Measurements from ENCODE around the gene LAMTOR1. TPM values are rescaled to one million over a fixed set of nuclear protein-coding genes. Genes with fewer than 3 reads are reported as not detected.

The LAMTOR1 gene
- total RNA-seq, 2 experiments from 2014 or later = 50.3 to 52.4 TPM

- peak; percentile 90 for ATAC-seq
- H3K4me3 Mint-ChIP-seq = peak within 1 kb of the TSS; percentile 95
- CTCF ChIA-PET = interaction anchor here (1.1 to 1.6 kb wide), 5 partner anchors 10 to 319 kb away, joined by 3 to 10 read pairs (median 4); no protein-coding TSS in a partner anchor
Measured at GRCh38 chr11:72112143-72112977, 9.3 kb upstream of the LAMTOR1 start, which contains the start of gene ANAPC15. ANAPC15 (minus strand) TSS chr11:72112695; CDS start chr11:72111276, 1,419 bp downstream.

GRCh38 chr11:72111300-72112142 lies 8.4 kb upstream of the LAMTOR1 start:
- DNase-seq (no peak), ATAC-seq (no peak)
- Mint-ChIP-seq H3K27me3 (no peaks in the 10 kb centered on the region), H3K36me3 (ENCODE audit: low read depth) (peaks cover 7% of the 10 kb centered on the region), H3K27ac (peak overlapping the region; percentile 99), H3K4me3 (peak overlapping the region; percentile 95), H3K4me1 (ENCODE audit: low read depth) (peaks cover 14% of the 10 kb centered on the region), H3K9me3 (no peaks in the 10 kb centered on the region)
- no peak for TF ChIP-seq CTCF (IDR thresholded peaks at IDR 0.05)
- intact Hi-C loops (cut with micrococcal nuclease) = loop anchor here (1.0 kb wide), 1 partner anchor 31 kb away; the partner anchor contains the start of genes LRRC51 and NUMA1
- POLR2A ChIA-PET = interaction anchor here (0.7 to 3.6 kb wide), 7 partner anchors 10 to 1313 kb away, joined by 3 to 25 read pairs (median 5); partner anchors contain the start of genes RNF121 and XNDC1N
- CTCF ChIA-PET = interaction anchor here (1.1 to 1.6 kb wide), 7 partner anchors 9 to 319 kb away, joined by 3 to 10 read pairs (median 4); no protein-coding TSS in a partner anchor

More at GRCh38 chr11:72112143-72112977, 9.3 kb upstream of the LAMTOR1 start, which contains the start of gene ANAPC15:
- Mint-ChIP-seq H3K36me3 (ENCODE audit: low read depth) (peaks cover 7% of the 10 kb centered on the region), H3K9me3 (no peaks in the 10 kb centered on the region), H3K27ac (peak within 1 kb of the TSS; percentile 99), H3K27me3 (peaks cover 1% of the 10 kb centered on the region), H3K4me1 (ENCODE audit: low read depth) (peaks cover 14% of the 10 kb centered on the region)
- TF ChIP-seq CTCF (IDR thresholded peaks at IDR 0.05) = no peak
- POLR2A ChIA-PET = interaction anchor here (0.6 to 3.6 kb wide), 12 partner anchors 8 to 1312 kb away, joined by 3 to 25 read pairs (median 5); partner anchors contain the start of genes RNF121 and XNDC1N
- intact Hi-C loops (cut with micrococcal nuclease) = loop anchor here (1.0 kb wide), 1 partner anchor 32 kb away; the partner anchor contains the start of genes LRRC51 and NUMA1
- peak; percentile 100 for DNase-seq

- no peaks in the 10 kb centered on the region for H3K27me3 Mint-ChIP-seq
- no peak for ATAC-seq
- DNase-seq = no peak
- peaks cover 29% of the 10 kb centered on the region for H3K4me1 Mint-ChIP-seq (ENCODE audit: low read depth)
- ChIA-PET POLR2A (interaction anchor here (0.8 to 2.0 kb wide), 5 partner anchors 12 to 177 kb away, joined by 3 to 8 read pairs (median 4); partner anchors contain the start of genes RNF121 and XNDC1N), CTCF (interaction anchor here (1.2 kb wide), 1 partner anchor 14 kb away, joined by 3 read pairs; no protein-coding TSS in a partner anchor)
- H3K27ac Mint-ChIP-seq = peak within 1 kb of the TSS; percentile 4
- TF ChIP-seq CTCF (IDR thresholded peaks at IDR 0.05) = no peak
- H3K4me3 Mint-ChIP-seq = no peak within 1 kb of the TSS
- intact Hi-C loops (cut with micrococcal nuclease) = no loop called here
- no peaks in the 10 kb centered on the region for H3K9me3 Mint-ChIP-seq
- peaks cover 20% of the 10 kb centered on the region for H3K36me3 Mint-ChIP-seq (ENCODE audit: low read depth)
Measured at GRCh38 chr11:72105888-72106287, 2.8 kb upstream of the LAMTOR1 start, which contains the start of gene TOMT. TOMT (plus strand) TSS chr11:72105924; CDS start chr11:72105952, 28 bp downstream.

- POLR2A ChIA-PET = interaction anchor here (1.1 to 1.5 kb wide), 2 partner anchors 9 to 26 kb away, joined by 3 to 7 read pairs; partner anchors contain the start of gene ANAPC15
- Mint-ChIP-seq H3K27ac (peak overlapping the region; percentile 96), H3K27me3 (no peaks in the 10 kb centered on the region), H3K4me1 (ENCODE audit: low read depth) (peaks cover 37% of the 10 kb centered on the region), H3K9me3 (no peaks in the 10 kb centered on the region), H3K4me3 (peak overlapping the region; percentile 95), H3K36me3 (ENCODE audit: low read depth) (peaks cover 12% of the 10 kb centered on the region)
- ATAC-seq = no peak
- intact Hi-C loops (cut with micrococcal nuclease) = no loop called here
- CTCF ChIA-PET = interaction anchor here (15.1 kb wide), 1 partner anchor 79 kb away, joined by 278 read pairs; no protein-coding TSS in a partner anchor
- DNase-seq = no peak
- TF ChIP-seq CTCF (IDR thresholded peaks at IDR 0.05) = peak; percentile 64
Measured at GRCh38 chr11:72103754-72104167, 664 bp upstream of the LAMTOR1 start.
